Cerebellar nuclear complex (tissue), 1 donor: ENCODE measurements around the gene SLC1A7.

Experiments used
- DNase-seq, 2 experiments: peaks; one replicate each; lab custom pipeline; 2025; lab: John Stamatoyannopoulos, UW

SLC1A7 gene

DNA sequence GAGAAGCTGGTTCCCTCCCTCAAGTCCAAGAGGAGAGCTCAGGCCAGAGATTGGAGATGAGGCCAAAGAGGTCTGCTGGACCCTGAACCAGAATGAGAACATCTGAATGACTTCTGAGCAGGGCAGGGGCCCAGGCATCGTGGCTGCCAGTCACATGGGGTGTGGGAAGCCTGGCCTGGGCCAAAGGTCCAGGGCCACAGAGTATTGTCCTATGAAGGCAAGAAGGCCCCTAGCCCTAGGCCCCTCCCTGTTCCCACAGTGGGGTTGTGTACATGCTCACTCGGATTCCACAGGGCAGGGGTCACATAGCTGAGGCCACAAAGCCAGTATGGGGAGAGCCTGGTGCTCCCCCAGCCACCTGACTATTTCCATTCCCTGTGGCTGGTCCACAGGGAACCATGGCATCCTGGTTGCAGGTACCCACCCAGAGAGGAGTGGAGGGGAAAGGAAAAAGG, 18.5 kb upstream of the SLC1A7 start:
- no peak for DNase-seq

DNA sequence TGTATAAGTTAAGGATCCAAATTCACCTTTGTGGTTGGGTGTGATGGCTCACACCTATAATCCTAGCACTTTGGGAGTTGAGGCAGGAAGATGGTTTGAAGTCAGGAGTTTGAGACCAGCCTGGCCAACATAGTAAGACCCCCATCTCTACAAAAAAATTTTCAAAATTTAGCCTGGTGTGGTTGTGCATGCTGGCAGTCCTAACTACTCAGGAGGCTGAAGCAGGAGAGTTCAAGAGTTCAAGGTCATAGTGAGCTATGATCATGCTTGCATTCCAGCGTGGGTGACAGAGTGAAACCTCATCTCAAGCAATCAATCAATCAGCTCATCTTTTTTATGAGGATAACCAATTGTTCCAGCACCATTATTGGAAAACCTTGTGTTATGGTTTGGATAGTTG, 16.5 kb upstream of the SLC1A7 start:
- DNase-seq: no peak

DNA sequence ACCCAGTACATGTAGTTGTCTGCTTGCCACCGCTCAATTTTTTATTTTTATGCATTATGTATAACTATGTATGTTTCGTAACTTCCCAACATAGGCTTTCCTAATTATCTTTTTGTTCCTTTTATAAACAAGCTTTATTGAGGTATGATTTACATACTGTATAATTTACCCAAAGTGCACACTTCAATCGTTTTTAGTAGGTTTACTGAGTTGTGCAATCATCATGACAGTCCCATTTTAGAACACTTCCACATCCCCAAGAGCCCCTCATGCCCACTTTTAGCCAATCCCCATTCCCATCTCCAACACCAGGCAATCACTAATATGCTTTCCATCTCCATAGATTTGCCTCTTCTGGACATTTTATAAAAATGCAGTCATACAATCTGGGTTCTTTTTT, 14.3 kb upstream of the SLC1A7 start:
- no peak for DNase-seq

DNA sequence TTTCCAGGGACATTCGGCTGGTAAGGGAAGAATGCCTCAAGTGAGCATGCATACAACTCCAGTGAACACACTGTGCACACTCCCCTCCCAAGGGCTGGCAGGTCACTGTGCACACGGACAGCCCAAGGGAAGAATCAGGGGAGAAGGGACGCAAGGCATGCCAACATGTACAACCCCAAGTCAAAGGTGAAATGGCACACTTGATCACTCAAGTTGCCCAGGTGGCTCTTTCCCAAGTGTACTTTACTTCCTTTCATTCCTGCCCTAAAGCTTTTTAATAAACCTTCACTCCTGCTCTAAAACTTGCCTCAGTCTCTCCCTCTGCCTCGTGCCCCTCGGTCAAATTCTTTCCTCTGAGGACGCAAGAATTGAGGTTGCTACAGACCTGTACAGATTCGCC, 13.5 kb upstream of the SLC1A7 start:
- no peak for DNase-seq

DNA sequence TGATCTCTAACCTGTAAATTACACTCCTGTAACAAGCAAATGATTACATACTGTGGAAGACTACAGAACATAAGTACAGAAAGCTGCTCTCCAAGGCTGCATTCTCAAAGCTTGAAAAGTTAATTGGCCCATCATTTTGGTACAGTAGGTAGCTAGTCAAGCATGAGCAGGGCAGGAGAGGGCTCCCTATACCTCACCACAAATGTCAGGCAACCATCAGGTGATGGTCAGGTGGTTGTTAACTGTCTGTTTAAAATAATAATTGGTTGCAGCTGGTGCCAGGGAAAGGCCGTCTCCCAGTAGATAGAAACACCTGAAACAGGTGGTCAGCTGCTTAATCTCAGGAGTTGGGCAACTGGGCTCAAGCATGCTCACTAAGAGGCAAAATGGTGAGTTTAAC, 13.1 kb upstream of the SLC1A7 start:
- DNase-seq: no peak

DNA sequence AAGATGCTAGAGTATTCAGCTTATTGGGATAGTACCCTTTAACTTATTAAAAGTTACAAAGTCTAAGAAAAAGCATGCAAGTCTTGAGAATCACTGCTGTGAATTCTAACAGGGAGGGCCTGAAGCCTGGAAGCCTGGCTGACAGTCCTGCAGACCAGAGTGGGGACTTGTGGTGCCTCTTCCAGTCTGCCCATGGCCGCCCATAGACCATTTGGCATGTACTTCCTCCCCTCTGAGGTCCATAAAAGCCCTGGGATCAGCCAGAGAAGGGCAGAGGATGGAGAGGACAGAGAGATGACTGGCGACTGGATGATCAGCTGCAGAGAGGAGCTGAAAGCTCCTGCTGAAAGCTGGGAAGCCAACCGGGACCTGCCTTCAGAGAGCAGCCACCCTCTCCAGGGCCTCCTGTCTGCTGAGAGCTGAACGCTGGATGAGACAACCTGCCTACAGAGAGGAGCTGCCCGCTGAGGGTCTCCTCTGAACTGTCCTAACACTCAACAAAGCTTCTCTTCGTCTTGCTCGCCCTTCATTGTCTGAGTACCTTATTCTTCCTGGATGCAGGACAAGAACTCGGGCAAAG, 12.5 kb upstream of the SLC1A7 start:
- no peak for DNase-seq

DNA sequence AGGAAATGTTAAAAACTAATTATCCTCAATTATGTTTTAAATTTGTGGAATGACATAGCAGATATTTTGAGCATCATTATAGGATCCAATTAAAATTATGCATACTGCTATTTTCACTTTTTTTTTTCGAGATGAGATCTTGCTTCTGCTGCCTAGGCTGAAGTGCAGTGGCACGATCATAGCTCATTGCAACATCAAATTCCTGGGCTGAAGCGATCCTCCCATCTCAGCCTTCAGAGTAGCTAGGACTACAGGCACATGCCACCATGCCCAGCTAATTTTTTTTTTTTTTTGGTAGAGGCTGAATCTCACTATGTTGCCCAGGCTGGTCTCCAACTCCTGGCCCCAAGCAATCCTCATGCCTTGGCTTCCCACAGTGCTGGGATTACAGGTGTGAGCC, 11.3 kb upstream of the SLC1A7 start:
- DNase-seq: no peak

DNA sequence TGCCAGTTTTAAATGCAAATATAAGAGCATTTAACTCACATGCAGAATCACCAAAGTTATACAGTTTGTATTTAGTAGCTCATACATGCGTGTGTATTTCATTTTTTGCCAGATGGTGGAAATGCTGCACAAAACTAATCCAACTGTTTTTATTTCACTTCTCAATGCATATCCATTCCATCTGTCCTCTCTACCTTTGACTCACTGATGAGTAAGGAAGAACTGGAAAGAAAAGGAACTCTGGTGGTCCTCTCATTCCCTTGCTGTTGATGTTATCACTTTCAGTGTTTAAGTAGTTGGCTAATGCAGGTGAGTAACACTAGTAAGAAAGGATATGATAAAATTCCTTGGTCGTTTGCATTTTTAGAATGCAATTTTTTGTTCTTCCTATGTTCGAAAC, 5.7 kb upstream of the SLC1A7 start:
- DNase-seq: no peak

DNA sequence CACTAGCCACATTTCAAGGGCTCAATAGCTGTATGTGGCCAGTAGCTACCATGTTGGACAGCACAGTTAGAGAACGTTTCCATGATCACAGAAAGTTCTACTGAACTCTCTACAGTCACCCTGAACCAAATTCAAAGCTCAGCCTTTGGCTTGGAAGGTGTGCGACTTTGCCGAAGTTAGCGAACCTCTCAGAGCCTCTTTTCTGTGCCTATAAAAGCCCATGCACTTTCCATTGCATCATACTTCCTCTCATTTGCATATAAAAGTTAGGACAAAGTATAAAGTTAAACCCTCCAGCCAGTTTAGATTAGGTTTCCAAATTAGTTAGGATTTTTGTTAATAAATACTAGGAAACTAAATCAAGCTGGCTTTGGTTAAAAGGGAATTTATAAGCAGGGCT, 4.7 kb upstream of the SLC1A7 start:
- DNase-seq: no peak

DNA sequence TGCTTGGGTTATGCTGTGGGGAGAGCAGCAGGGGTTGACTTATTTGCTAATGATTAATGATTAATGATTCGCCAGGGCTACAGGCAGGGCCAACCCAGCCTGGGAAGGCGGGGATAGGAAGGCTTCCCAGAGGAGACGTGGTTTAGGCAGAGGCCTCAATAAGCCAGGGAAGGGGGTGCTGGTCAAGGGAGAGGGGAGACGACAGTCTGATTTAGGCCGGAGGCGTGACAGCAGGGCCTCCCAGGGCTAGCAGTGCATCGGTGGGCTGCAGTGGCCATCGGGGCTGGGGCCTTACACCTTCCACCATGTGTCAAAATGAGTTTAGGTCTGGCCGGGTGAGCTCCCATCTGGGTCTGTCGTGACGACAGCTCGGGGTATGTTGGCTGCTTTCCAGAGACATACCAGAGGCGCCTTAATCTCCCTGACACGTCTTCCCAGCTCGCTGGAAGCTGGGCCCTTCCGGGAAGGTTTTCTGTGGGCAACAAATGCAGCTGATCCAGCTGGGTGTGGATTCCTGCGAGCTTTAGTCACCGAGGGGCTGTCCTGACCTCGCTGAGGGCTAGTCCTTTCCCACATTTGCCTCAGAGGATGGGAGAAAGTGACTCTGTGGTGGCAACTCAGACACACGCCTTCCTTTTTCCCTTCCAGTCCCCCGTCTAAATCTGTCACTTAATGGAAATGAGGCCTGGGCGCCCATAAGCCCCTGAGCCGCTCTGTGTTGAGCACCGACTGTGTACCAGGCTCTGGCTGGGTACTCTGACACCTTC, 3.7 kb upstream of the SLC1A7 start:
- no peak for DNase-seq

DNA sequence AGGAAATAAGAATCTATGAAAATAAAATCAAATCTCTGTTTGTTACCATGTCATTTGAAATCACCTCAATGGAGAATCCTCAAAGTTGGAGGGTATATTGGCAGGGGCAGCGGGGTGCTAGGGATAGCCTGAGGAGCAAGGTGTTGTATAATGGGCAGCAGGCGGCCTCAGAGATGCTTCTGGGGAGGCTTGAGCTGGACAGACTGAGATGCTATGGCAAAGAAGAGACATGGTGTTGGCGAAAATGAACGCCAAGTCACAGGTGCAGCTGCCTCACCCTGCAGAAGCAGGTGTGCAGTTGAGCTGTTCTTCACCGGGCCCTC, 3.1 kb upstream of the SLC1A7 start:
- no peak for DNase-seq

DNA sequence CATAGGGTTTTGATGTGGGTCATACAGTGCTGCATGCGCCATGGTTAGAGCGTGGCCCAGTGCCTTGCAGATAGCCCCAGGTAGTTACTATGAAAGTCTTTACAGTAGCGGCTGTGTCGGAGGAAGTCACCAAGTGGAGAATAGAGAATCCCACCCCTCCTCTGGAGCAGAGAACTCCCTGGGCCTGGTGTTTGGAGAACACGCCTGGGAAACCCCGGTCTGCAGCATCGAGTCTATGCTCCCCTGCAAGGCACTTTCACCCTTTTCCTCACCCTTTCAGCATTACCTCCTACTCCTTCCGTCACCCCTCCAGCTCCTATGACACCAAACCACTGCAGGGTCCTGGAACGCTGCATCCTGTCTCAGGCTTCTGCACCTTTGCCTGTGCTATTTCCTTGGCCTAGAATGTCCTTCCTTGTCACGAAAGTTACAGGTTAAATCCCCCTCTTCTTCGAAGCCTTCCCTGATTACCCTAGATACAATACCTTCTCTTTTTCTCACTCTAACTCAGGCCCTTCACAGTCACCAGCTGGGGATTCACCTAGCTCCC, 2.7 kb upstream of the SLC1A7 start:
- DNase-seq: no peak

DNA sequence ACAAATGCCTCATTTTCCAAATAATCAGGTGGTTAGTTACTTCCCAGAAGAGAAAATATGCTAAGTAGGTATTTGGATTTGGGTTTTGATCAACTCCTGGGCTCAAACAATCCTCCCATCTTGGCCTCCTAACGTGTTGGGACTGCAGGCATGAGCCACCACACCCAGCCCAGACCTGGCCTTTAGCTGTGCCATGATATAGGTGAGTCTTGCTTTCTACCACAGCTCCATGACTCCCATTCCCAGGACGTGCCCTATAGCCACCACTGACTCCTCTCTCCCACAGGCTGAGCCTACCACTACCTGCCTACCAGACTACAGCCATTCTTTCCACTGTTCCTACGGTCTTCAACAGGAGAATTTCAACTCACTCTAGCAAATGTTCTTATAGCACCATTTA, 1.8 kb upstream of the SLC1A7 start:
- DNase-seq: no peak

DNA sequence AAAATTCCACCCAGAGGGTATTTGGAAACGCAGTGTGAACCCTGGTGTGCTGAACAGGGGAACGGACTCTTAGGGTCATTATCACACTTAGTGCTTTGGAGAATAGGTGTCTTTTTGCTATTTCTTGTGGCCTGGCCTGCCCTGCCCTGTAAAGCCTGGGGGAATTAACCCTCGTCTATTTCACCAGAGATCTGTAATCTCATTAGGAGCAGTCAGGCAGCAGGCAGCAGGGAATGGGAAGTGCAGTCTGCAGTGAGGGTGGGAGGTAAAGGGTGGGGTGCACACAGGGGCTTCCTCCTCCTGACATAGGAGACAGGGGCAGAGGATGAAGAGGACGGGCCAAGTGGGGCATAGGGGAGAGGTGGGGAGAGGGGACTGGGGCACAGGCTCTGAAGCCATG, 1.1 kb upstream of the SLC1A7 start:
- no peak for DNase-seq

DNA sequence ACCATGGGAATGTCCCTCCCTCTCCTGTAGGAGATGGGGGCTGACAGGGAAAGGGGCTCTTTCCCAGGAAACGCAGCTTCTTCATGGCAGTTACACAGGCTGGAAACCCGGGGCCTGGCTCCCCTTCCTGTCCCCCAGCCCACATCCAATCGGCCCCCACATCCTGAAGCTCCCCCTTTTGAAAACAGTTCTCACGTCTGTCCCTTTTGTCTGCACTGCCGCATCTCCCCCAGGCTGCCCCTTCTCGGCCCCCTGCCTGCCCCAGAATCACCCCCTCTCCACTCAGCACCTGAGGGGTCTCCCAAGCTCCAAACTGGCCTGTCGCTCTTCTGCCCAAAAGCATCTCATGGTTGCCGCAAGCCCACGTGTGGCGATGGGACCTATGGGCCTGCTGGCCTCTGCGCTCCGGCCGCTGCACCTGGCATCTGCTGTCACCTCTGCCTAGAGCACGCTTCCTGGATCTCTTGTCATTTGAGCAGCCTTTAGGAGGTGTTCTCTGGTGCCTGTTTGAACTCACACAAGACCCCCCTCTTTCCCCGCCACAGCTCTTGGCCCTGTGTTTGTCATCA, 867 bp downstream of the SLC1A7 start:
- DNase-seq: no peak

DNA sequence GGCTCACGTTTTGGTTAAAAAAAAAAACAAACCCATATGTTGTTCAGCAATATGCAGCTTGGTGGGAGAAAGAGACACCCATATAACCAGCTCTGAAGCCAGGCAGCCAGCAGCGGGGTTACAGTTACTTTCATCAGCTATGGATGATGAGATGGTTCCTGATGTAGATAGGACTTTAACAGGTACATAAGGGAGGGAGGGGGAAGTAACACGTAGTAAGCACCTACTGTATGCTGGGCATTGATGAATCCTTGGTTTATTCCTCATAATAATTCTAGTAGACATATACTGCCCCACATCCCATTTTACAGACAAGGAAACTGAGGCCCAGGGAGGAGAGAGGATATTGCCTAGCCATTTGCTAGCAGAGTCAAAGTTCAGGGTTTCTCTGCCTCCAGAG, 2.0 kb downstream of the SLC1A7 start:
- DNase-seq: no peak

DNA sequence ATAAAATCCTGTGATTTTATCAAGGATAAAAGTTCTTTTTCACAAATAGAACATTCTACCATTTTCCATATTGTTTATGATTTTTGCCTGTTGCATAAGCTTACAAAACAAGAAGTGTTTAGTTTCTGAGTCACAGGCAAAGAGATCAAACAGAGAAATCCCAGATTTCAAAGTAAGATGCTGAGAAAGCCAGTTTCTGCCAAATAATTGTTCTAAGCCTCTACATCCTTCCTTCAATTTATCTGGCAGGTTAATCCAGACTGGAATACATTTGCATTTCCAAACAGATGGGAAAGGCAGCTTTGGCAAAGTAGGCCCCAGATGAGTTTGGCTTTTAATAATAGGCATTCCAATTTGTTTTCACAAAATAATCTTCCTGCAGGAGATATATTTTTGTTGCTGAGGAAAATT, 2.5 kb downstream of the SLC1A7 start:
- DNase-seq: peak in 1 of 2 experiments; percentile 47

DNA sequence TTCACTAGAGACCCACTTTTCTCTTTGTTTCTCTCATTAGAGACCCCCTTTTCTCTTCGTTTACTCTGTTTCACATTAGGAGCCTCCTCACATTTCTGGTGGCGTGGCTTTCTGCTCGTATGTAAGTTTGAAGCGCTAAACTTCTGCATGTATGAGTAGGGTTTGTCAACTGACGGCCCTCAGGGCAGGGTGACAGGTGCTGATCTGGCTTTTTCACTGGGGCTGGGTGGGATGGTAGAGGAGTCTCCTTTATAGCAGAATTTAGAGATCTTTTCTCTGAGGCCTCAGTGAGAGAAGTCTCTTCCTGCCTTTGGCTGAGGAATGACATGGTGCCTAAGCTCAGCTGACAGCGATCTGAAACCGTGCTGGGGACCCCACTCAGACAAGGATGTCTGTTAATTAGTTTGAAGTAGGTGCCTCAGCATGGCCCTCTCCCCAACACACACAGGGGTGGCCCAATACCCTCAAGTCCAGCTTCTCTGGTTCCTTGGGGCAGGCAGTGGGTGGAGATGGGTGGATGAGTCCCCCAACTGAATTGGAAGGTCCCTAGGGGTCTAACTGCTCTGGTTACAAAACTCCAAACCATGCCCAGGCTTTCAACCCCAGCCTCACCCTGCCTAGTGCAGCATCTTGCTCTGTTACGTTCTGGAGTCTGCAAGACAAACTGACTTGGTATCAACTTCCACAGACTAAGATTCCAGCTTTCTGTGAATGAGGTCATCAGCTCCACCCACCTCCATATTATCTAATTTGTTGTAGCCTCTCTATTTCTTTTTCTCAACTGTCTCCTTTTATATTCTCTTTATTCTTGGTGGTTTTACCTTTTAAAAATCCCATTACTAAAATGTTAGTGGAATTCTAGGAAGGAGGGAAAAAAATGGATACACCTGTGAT, 3.2 kb downstream of the SLC1A7 start:
- no peak for DNase-seq

DNA sequence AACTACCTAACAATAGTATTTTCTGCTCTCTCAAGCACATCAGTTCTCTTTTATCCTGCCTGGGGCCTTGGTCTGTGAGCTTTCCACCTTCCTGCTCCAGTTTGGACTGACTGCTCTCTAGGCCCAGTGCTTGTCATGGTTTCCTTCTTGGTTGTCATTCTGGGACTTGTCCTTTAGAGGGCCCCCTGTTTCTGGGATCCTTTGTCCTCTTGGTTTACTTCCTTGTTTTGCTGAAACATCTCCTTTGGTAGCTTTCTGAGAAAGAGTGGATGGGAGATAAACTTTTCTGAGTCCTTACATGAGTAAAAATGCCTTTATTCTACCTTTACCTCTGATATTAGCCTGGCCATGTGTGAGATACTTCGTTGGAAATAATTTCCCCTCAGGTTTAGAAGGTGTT, 4.7 kb downstream of the SLC1A7 start:
- no peak for DNase-seq

DNA sequence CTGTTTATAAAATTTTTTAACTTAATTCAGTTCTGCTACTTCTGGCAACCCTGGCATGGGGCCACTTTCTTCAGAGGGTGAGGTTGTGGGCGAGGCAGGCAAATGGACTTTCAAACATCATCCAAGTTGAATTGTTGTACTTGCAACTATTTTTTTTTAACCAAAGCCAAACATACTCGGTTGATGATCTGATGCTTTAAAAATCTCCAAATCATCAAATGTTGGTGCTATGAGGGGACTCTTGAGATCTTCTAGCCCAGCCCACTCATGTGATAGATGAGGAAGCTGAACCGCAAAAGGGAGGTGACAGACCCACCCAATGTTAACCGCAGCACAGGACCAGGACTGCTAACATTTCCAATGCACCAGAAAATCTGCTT, 6.7 kb downstream of the SLC1A7 start:
- DNase-seq: no peak

DNA sequence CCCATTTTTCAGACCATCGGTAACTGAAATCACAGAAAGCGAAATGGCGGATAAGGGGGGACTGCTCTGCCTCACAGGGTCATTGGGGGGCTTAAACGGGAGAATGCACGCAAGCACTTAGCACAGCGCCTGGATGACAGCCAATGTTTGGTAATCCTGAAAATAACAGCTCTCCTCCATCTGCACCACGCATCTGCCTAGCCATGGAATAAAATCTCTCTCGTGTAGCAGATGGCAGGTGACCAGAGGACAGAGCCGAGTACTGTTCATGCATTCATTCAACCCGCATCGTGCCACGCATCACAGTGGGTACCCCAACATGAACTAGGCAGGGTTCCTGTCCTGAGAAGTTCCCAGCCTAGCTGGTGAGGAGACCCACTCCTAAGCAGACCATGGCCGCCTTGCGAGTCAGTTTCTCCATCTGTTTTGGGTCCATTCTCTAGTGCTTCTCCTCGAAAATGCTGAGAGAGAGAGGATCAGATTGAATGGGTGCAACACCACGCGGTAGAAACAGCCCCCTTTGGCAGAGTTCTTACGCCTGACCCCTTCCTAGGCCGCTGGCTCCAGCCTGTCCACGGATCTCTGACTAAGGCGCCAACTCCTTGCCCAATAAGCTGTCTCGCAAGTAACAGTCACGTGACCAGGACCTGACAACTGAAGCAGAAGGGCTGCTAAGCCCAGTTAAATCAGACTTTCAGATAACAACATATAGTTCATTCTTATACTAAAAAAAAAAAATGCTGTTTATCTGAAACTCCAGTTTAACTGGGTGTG, 7.3 kb downstream of the SLC1A7 start:
- DNase-seq: no peak

DNA sequence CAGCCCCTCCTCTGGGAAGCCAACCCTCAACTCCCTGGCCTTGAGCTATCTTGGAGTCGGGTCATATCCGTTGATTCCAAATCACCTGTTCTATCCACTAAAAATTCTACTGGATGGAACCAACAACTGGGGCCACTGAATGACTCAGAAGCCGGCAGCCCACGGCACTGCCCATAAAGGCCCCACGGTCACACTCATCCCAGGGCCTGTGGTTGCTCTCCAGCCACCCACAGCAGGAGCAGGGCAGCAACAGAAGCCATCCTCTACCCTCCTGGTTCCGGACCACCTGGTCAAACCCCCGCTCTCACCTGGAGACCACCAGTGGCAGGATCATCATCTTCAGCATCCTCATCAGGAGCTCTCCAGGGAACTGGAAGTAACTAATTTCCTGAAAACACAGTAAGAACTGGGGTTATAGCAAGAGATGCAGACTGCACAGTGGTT, 8.4 kb downstream of the SLC1A7 start:
- DNase-seq: no peak
